Gastroesophageal sphincter (tissue), 4 donors: ENCODE data around the gene KDM2B. TPM values are rescaled to one million over a fixed set of nuclear protein-coding genes. Genes with fewer than 3 reads are reported as not detected.
"Not testable (repeated sequence)": the region's sequence is repeated elsewhere in the genome, so short reads cannot be mapped to it uniquely, and the experiment has no call there.

Source experiments
- ATAC-seq: fragments of 150-250 bp; one replicate; pipeline ENCODE4 v1.9.1; 2016; ENCODE audit warnings: mild to moderate bottlenecking, moderate library complexity
- H3K27ac ChIP-seq, 4 donors: fragments of 200-600 bp; sonication (generic) in 3 of 4; 1 replicate in 3 of 4; 2 replicates in 1 of 4; pipeline ENCODE4 v1.5.1; 2016 to 2019
- H3K27me3 ChIP-seq: fragments of 200-600 bp; sonication (generic); one replicate; pipeline ENCODE4 v1.5.1; 2019
- H3K36me3 ChIP-seq, 2 donors: fragments of 200-600 bp; sonication (generic); one replicate each; pipeline ENCODE4 v1.5.1; 2019; ENCODE audit warnings: control low read depth in 1 of 2
- H3K4me1 ChIP-seq, 3 donors: fragments of 200-600 bp; sonication (generic); 1 replicate in 2 of 3; 2 replicates in 1 of 3; pipeline ENCODE4 v1.5.1; 2016 to 2019; ENCODE audit warnings: control low read depth in 2 of 3
- H3K4me3 ChIP-seq, 2 donors: fragments of 200-600 bp; sonication (generic); one replicate each; pipeline ENCODE4 v1.5.1; 2019; ENCODE audit warnings: mild to moderate bottlenecking in 1 of 2, moderate library complexity in 1 of 2
- H3K9me3 ChIP-seq, 3 donors: fragments of 200-600 bp; sonication (generic); one replicate each; pipeline ENCODE4 v1.5.1; 2017 to 2019; ENCODE audit warnings: control low read depth in 2 of 3
- CTCF ChIP-seq, 4 experiments: fragments of 200-600 bp in 2 of 4; fragments of 450-650 bp in 2 of 4; sonication (generic) in 1 of 4; IDR thresholded peaks; one replicate each; pipeline ENCODE4 v1.5.1; 2017 to 2019; ENCODE audit warnings: antibody characterized with exemption in 4 of 4, mild to moderate bottlenecking in 2 of 4, moderate library complexity in 2 of 4
- EP300 ChIP-seq: sonication (generic); formaldehyde crosslinking; IDR thresholded peaks from one replicate; pipeline ENCODE4 v1.6.1; 2017; ENCODE audit warnings: antibody characterized with exemption, mild to moderate bottlenecking
- POLR2A ChIP-seq, 2 donors: fragments of 450-650 bp; IDR thresholded peaks; one replicate each; pipeline ENCODE4 v1.6.1; 2017; ENCODE audit warnings: antibody characterized with exemption in 2 of 2, mild to moderate bottlenecking in 2 of 2, moderate library complexity in 1 of 2
- POLR2AphosphoS5 ChIP-seq: sonication (generic); formaldehyde crosslinking; IDR thresholded peaks from one replicate; pipeline ENCODE4 v1.6.1; 2017; ENCODE audit warnings: antibody characterized with exemption
- WGBS, 2 donors: methylation state at CpG; one replicate each; pipeline ENCODE4 v1.1.5; 2018; ENCODE audit warnings: low coverage in 1 of 2; 5-methylcytosine and 5-hydroxymethylcytosine counted together
- total RNA-seq, 4 donors: library from RNA; depleted of rRNA; stranded (reverse); fragments of >200 nt; gene quantifications; one replicate each; pipeline ENCODE4 v1.1.0, GENCODE V29; 2016

KDM2B gene
- total RNA-seq, 4 donors from 2014 or later, result 10.0 to 26.5 (median 15.0) TPM

- no peaks in the 10 kb centered on the region for H3K4me1 ChIP-seq
- H3K9me3 ChIP-seq, result no peaks in the 10 kb centered on the region
- WGBS, 2 donors, result 31 to 59% methylated on average over 4 to 13 of the region's 15 CpGs
- no peak overlapping the region for H3K27ac ChIP-seq
- H3K4me3 ChIP-seq, result no peak overlapping the region
- peaks cover 0 to 21% of the 10 kb centered on the region in 2 donors for H3K36me3 ChIP-seq
- ATAC-seq, result no peak
- no peaks in the 10 kb centered on the region for H3K27me3 ChIP-seq
- TF ChIP-seq POLR2AphosphoS5 (no peak), CTCF (IDR thresholded peaks at IDR 0.05) (no peak), POLR2A (IDR thresholded peaks at IDR 0.05) (no peak), EP300 (no peak)
Measured at GRCh38 chr12:121490401-121491281, 90.2 kb downstream of the KDM2B start.

- H3K27me3 ChIP-seq, result no peaks in the 10 kb centered on the region
- 80 to 85% methylated on average over 1 to 3 of the region's 16 CpGs for WGBS, 2 donors
- no peak overlapping the region for H3K27ac ChIP-seq
Measured at GRCh38 chr12:121489874-121490273, 90.9 kb downstream of the KDM2B start.

GRCh38 chr12:121484967-121485366, 95.9 kb downstream of the KDM2B start:
- H3K27ac ChIP-seq, result no peak overlapping the region
- no peaks in the 10 kb centered on the region for H3K27me3 ChIP-seq
- whole genome bisulfite sequencing, 2 donors, result 82 to 86% methylated on average over 1 to 5 of the region's 6 CpGs
- H3K4me3 ChIP-seq, result no peak overlapping the region
- peaks cover 0 to 18% of the 10 kb centered on the region in 2 donors for H3K36me3 ChIP-seq
- no peaks in the 10 kb centered on the region for H3K9me3 ChIP-seq
- TF ChIP-seq POLR2AphosphoS5 (no peak), EP300 (no peak), POLR2A (IDR thresholded peaks at IDR 0.05) (no peak), CTCF (IDR thresholded peaks at IDR 0.05) (no peak)
- no peak for ATAC-seq
- H3K4me1 ChIP-seq, result no peaks in the 10 kb centered on the region

More at GRCh38 chr12:121489874-121490273, 90.9 kb downstream of the KDM2B start:
- no peak for ATAC-seq
- no peak for TF ChIP-seq POLR2A (IDR thresholded peaks at IDR 0.05)
- no peak for TF ChIP-seq CTCF (IDR thresholded peaks at IDR 0.05)
- no peak for TF ChIP-seq EP300
- no peak for TF ChIP-seq POLR2AphosphoS5
- Histone ChIP-seq H3K4me1 (no peaks in the 10 kb centered on the region), H3K36me3 (peaks cover 0 to 16% of the 10 kb centered on the region in 2 donors), H3K4me3 (no peak overlapping the region), H3K9me3 (no peaks in the 10 kb centered on the region)

GRCh38 chr12:121484564-121484963, 96.3 kb downstream of the KDM2B start:
- WGBS, 2 donors, result 87 to 95% methylated on average over 4 of the region's 5 CpGs
- H3K27me3 ChIP-seq, H3K27ac ChIP-seq, ATAC-seq, H3K9me3 ChIP-seq, H3K4me1 ChIP-seq, H3K4me3 ChIP-seq: not testable (repeated sequence)
- H3K36me3 ChIP-seq, result peaks cover 0 to 14% of the 10 kb centered on the region in 2 donors

- WGBS, 2 donors, result 65 to 78% methylated on average over 2 to 3 of the region's 4 CpGs
- peaks cover 0 to 10% of the 10 kb centered on the region in 2 donors for H3K36me3 ChIP-seq
- no peaks in the 10 kb centered on the region for H3K9me3 ChIP-seq
- H3K27me3 ChIP-seq, result no peaks in the 10 kb centered on the region
- TF ChIP-seq POLR2A (IDR thresholded peaks at IDR 0.05) (no peak), POLR2AphosphoS5 (no peak), CTCF (IDR thresholded peaks at IDR 0.05) (no peak), EP300 (no peak)
- H3K27ac ChIP-seq, result no peak overlapping the region
- no peak for ATAC-seq
- no peak overlapping the region for H3K4me3 ChIP-seq
- no peaks in the 10 kb centered on the region for H3K4me1 ChIP-seq
Measured at GRCh38 chr12:121483949-121484348, 96.9 kb downstream of the KDM2B start.
